Left ventricle myocardium inferior (tissue), 1 donor: ENCODE results near the gene INPP4A. TPM values are rescaled to one million over a fixed set of nuclear protein-coding genes. Genes with fewer than 3 reads are reported as not detected.

Experiments used
- DNase-seq: peaks from one replicate; pipeline ENCODE4 v3.0.0-alpha.2; 2020
- H3K27ac ChIP-seq: fragments of 200-600 bp; replicated peaks from 2 replicates; pipeline ENCODE4 v1.8.0; 2021
- H3K27me3 ChIP-seq: fragments of 200-600 bp; 2 replicates; pipeline ENCODE4 v1.8.0; 2021; ENCODE audit warnings: low read depth
- H3K36me3 ChIP-seq: fragments of 200-600 bp; 2 replicates; pipeline ENCODE4 v1.8.0; 2021
- H3K4me1 ChIP-seq: fragments of 200-600 bp; 2 replicates; pipeline ENCODE4 v1.8.0; 2021
- H3K4me3 ChIP-seq: fragments of 200-600 bp; 2 replicates; pipeline ENCODE4 v1.8.0; 2021; ENCODE audit warnings: mild to moderate bottlenecking, moderate library complexity
- H3K9me3 ChIP-seq: fragments of 200-600 bp; replicated peaks from 2 replicates; pipeline ENCODE4 v1.8.0; 2021
- intact Hi-C: fragments of 100-400 bp; cut with micrococcal nuclease; formaldehyde crosslinking; loops from one replicate; pipeline ENCODE4 v1.11.0; 2022
- total RNA-seq: library from RNA; stranded (reverse); fragmentation: NEBNext Ultra II Directional; extraction: Animal tissue kit (Norgen Biotek cat#: 25700); gene quantifications from one replicate; pipeline ENCODE4 v1.2.1, GENCODE V29; 2021
- TF ChIP-seq, protein P1 (sequence below): fragments of 200-600 bp; IDR thresholded peaks from 2 replicates; pipeline ENCODE4 v1.8.0; 2021; ENCODE audit warnings: antibody characterized with exemption, mild to moderate bottlenecking, borderline replicate concordance
- donor health status: DM: no; HTN: yes; CAD: no; lungs with severe emphysema.

The INPP4A gene
- total RNA-seq, 1 donor from 2014 or later: 20.8 TPM

- intact Hi-C loops: no loop called here
- no peak for DNase-seq
- peak overlapping the region; percentile 84 for H3K27ac ChIP-seq
- no peak overlapping the region for H3K4me3 ChIP-seq
- H3K9me3 ChIP-seq: no peaks in the 10 kb centered on the region
- no peaks in the 10 kb centered on the region for H3K27me3 ChIP-seq
- TF ChIP-seq, protein P1, sequence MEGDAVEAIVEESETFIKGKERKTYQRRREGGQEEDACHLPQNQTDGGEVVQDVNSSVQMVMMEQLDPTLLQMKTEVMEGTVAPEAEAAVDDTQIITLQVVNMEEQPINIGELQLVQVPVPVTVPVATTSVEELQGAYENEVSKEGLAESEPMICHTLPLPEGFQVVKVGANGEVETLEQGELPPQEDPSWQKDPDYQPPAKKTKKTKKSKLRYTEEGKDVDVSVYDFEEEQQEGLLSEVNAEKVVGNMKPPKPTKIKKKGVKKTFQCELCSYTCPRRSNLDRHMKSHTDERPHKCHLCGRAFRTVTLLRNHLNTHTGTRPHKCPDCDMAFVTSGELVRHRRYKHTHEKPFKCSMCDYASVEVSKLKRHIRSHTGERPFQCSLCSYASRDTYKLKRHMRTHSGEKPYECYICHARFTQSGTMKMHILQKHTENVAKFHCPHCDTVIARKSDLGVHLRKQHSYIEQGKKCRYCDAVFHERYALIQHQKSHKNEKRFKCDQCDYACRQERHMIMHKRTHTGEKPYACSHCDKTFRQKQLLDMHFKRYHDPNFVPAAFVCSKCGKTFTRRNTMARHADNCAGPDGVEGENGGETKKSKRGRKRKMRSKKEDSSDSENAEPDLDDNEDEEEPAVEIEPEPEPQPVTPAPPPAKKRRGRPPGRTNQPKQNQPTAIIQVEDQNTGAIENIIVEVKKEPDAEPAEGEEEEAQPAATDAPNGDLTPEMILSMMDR: no peak
- H3K4me1 ChIP-seq: peaks cover 65% of the 10 kb centered on the region
- no peaks in the 10 kb centered on the region for H3K36me3 ChIP-seq
Measured at GRCh38 chr2:98463988-98464771, 19.5 kb downstream of the INPP4A start.

GRCh38 chr2:98464772-98465310, 20.2 kb downstream of the INPP4A start:
- TF ChIP-seq, protein P1: no peak

DNA sequence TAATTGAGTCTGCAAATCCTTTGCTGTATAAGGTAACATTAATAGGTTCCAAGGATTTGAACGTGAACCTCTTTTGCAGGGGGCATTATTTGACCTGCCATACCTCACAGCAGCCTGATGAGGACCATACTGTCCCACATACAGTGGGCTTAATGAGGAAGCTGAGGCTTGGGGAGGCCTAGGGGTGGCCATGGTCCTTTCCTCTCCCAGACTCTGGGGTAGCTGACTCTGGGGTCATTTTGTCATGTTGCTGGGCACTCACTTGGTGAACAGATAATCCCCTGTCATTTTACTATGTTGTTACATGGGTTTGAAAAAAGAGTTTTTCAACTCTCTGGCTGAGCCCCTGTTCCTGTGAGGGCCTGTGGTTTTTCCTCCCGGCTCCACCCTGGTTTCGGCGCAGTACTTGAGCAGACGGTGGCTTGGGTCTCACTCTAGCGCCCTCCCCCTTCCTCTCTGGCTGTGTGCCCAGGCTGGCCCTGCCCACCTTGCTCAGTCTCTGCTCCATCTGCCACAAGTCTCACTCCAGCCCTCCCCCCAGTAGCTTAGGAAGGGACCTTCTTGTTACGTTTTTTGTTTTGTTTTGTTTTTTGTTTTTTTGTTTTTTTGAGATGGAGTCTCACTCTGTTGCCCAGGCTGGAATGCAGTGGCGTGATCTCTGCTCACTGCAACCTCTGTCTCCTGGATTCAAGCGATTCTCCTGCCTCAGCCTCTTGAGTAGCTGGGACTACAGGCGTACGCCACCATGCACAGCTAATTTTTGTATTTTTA, 21.0 kb downstream of the INPP4A start:
- H3K27ac ChIP-seq: peak overlapping the region; percentile 84

More at GRCh38 chr2:98464772-98465310, 20.2 kb downstream of the INPP4A start:
- Histone ChIP-seq H3K36me3 (no peaks in the 10 kb centered on the region), H3K27ac (peak overlapping the region; percentile 84), H3K27me3 (no peaks in the 10 kb centered on the region), H3K4me1 (peaks cover 58% of the 10 kb centered on the region), H3K9me3 (no peaks in the 10 kb centered on the region), H3K4me3 (no peak overlapping the region)
- intact Hi-C loops: no loop called here
- DNase-seq: no peak

GRCh38 chr2:98467082-98467536, 22.5 kb downstream of the INPP4A start:
- H3K36me3 ChIP-seq: no peaks in the 10 kb centered on the region
- DNase-seq: no peak
- H3K27me3 ChIP-seq: no peaks in the 10 kb centered on the region
- intact Hi-C loops: no loop called here
- no peak overlapping the region for H3K27ac ChIP-seq
- H3K4me1 ChIP-seq: peaks cover 50% of the 10 kb centered on the region
- TF ChIP-seq, protein P1: no peak
- H3K4me3 ChIP-seq: no peak overlapping the region
- H3K9me3 ChIP-seq: no peaks in the 10 kb centered on the region

More for the DNA sequence above, 21.0 kb downstream of the INPP4A start:
- Histone ChIP-seq H3K36me3 (no peaks in the 10 kb centered on the region), H3K4me1 (peaks cover 50% of the 10 kb centered on the region), H3K27me3 (no peaks in the 10 kb centered on the region), H3K4me3 (peak overlapping the region; percentile 0), H3K9me3 (no peaks in the 10 kb centered on the region)
- intact Hi-C loops: no loop called here
- DNase-seq: peak; percentile 81
- TF ChIP-seq, protein P1: no peak

GRCh38 chr2:98467652-98468051, 23.0 kb downstream of the INPP4A start:
- peaks cover 56% of the 10 kb centered on the region for H3K4me1 ChIP-seq
- intact Hi-C loops: no loop called here
- H3K27ac ChIP-seq: no peak overlapping the region

More at GRCh38 chr2:98467652-98468051, 23.0 kb downstream of the INPP4A start:
- no peaks in the 10 kb centered on the region for H3K9me3 ChIP-seq
- no peak overlapping the region for H3K4me3 ChIP-seq
- DNase-seq: no peak
- no peaks in the 10 kb centered on the region for H3K36me3 ChIP-seq
- no peaks in the 10 kb centered on the region for H3K27me3 ChIP-seq
- TF ChIP-seq, protein P1: no peak
